WTC11 (cell line): ENCODE measurements around the gene SHC3.

Experiments
- ATF2 ChIP-seq: sonication (generic); formaldehyde crosslinking; IDR thresholded peaks from 2 replicates; pipeline ENCODE4 v1.8.1; 2022; ENCODE audit warnings: low read depth, missing genetic modification reagents, borderline replicate concordance
- ATF3 ChIP-seq: sonication (generic); formaldehyde crosslinking; conservative IDR thresholded peaks from 2 replicates; pipeline ENCODE4 v1.8.1; 2022; ENCODE audit warnings: mild to moderate bottlenecking, missing genetic modification reagents
- CBFB ChIP-seq: sonication (generic); formaldehyde crosslinking; IDR thresholded peaks from 2 replicates; pipeline ENCODE4 v1.8.1; 2022; ENCODE audit warnings: mild to moderate bottlenecking, low read depth, missing genetic modification reagents
- CREB1 ChIP-seq: sonication (generic); formaldehyde crosslinking; IDR thresholded peaks from 2 replicates; pipeline ENCODE4 v1.8.0; 2023; ENCODE audit warnings: mild to moderate bottlenecking, missing genetic modification reagents
- CTCF ChIP-seq: fragments of 200-600 bp; IDR thresholded peaks from 2 replicates; pipeline ENCODE4 v1.8.0; 2022; ENCODE audit warnings: antibody characterized with exemption
- ETV6 ChIP-seq: sonication (generic); formaldehyde crosslinking; IDR thresholded peaks from 2 replicates; pipeline ENCODE4 v1.8.1; 2022; ENCODE audit warnings: mild to moderate bottlenecking, missing genetic modification reagents
- JUN ChIP-seq: sonication (generic); formaldehyde crosslinking; IDR thresholded peaks from 2 replicates; pipeline ENCODE4 v1.8.0; 2023; ENCODE audit warnings: mild to moderate bottlenecking, missing genetic modification reagents
- MYBL2 ChIP-seq: sonication (generic); formaldehyde crosslinking; IDR thresholded peaks from 2 replicates; pipeline ENCODE4 v1.8.1; 2023; ENCODE audit warnings: mild to moderate bottlenecking, moderate library complexity, missing genetic modification reagents
- NFE2L1 ChIP-seq: sonication (generic); formaldehyde crosslinking; IDR thresholded peaks from 2 replicates; pipeline ENCODE4 v1.8.1; 2023; ENCODE audit warnings: missing genetic modification reagents
- NFYB ChIP-seq: sonication (generic); formaldehyde crosslinking; conservative IDR thresholded peaks from 2 replicates; pipeline ENCODE4 v1.8.0; 2022; ENCODE audit warnings: low read depth, missing genetic modification reagents
- RELA ChIP-seq: sonication (generic); formaldehyde crosslinking; IDR thresholded peaks from 2 replicates; pipeline ENCODE4 v1.8.1; 2022; ENCODE audit warnings: missing genetic modification reagents, mild to moderate bottlenecking, borderline replicate concordance
- SP1 ChIP-seq: sonication (generic); formaldehyde crosslinking; conservative IDR thresholded peaks from 2 replicates; pipeline ENCODE4 v1.8.1; 2022; ENCODE audit warnings: missing genetic modification reagents
- STAT6 ChIP-seq: sonication (generic); formaldehyde crosslinking; conservative IDR thresholded peaks from 2 replicates; pipeline ENCODE4 v1.8.1; 2023; ENCODE audit warnings: mild to moderate bottlenecking, low read depth, missing genetic modification reagents, moderate library complexity
- ZNF416 ChIP-seq: fragments of 250-450 bp; sonication (Bioruptor Pico); IDR thresholded peaks from 2 replicates; pipeline ENCODE4 v1.9.0; 2021; ENCODE audit warnings: mild to moderate bottlenecking, inconsistent platforms

GRCh38 chr9:89001917-89002540 lies 176.6 kb downstream of the SHC3 start:
- no peak for TF ChIP-seq JUN
- TF ChIP-seq STAT6 (CRISPR knock-in tag), result no peak
- TF ChIP-seq CTCF, result no peak
- no peak for TF ChIP-seq ZNF416 (CRISPR knock-in tag)
- no peak for TF ChIP-seq CBFB
- no peak for TF ChIP-seq RELA (CRISPR knock-in tag)
- no peak for TF ChIP-seq ETV6
- TF ChIP-seq MYBL2 (CRISPR knock-in tag), result no peak
- TF ChIP-seq ATF2, result no peak
- no peak for TF ChIP-seq NFE2L1 (CRISPR knock-in tag)
- no peak for TF ChIP-seq CREB1 (CRISPR knock-in tag)
- no peak for TF ChIP-seq ATF3
- no peak for TF ChIP-seq NFYB (CRISPR knock-in tag)
- no peak for TF ChIP-seq SP1 (CRISPR knock-in tag)
